Measurements from ENCODE around the gene IL12B.
"Not testable (repeated sequence)": the region's sequence is repeated elsewhere in the genome, so short reads cannot be mapped to it uniquely, and the experiment has no call there.

IL12B gene

GRCh38 chr5:159290741-159291140 is 39.5 kb downstream of the IL12B start:
- no peak for DNase-seq

- peak in 1 of 2 donors; percentile 51 for DNase-seq
Measured at GRCh38 chr5:159286420-159287035, 43.8 kb downstream of the IL12B start.

- no peak for DNase-seq
Measured at GRCh38 chr5:159274676-159275075, 55.6 kb downstream of the IL12B start.

- no peak for DNase-seq
Measured at GRCh38 chr5:159273923-159274322, 56.4 kb downstream of the IL12B start.

GRCh38 chr5:159269723-159270122 is 60.6 kb downstream of the IL12B start:
- DNase-seq: no peak

GRCh38 chr5:159266764-159267163 is 63.5 kb downstream of the IL12B start:
- not testable (repeated sequence) for DNase-seq

Measured in CD4-positive, alpha-beta T cell treated with Interferon alpha-2 for 1 hour (primary cell).